HG02943 (cell line): ENCODE results near the gene PIMREG.

Experiments used
- ATAC-seq: cut with Tn5 transposase; IDR thresholded peaks from one replicate; pipeline ENCODE4 v1.9.1; 2021; ENCODE audit warnings: mild to moderate bottlenecking, low read depth, moderate library complexity; ENCODE audit not compliant: unreplicated experiment

Gene PIMREG

GRCh38 chr17:6443692-6444570 is at the start of gene PIMREG:
Gene PIMREG, plus strand, starts transcription at chr17:6444455. Its CDS starts 656 bp downstream, at chr17:6445111.
- peak; percentile 80 for ATAC-seq

GRCh38 chr17:6398955-6399354 is 45.3 kb upstream of the PIMREG start:
- no peak for ATAC-seq

DNA sequence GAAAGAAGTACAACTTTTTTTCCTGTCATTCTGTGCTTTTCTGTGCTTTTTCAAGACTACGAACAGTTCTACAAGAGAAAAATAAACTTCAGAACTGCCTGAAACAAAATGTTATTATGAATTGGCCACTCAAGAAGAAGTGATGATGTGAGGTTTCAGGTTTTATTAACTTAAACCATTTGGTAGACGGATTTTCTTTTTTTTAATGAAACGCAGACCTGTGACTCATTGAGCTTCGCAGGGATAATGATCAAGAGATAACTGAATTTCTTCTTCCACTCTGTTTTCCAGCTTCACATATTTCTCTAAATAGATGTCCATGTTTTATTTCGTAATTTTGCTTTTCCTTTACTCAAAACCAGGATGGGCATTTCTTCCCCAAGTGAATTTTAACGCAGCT is 42.0 kb upstream of the PIMREG start:
- ATAC-seq, result no peak

DNA sequence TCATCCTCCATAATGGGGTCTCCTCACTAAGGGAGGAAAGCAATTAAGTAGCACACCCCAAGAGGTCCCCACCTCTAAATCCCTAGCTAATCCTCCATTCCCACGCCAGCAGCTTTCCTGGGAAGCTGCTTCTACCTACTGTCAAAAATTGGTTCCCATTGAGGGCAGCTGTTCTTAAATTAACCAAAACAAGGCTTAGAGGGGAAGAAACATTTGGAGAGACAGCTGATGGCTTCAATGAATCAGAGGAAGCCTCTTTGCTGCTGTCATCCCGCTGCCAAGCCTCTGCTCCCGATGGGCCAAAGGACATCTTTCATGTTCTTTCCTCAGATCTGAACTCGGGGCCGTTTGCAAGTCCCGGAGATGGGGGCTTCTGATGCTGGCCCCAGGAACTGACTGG is 36.0 kb upstream of the PIMREG start:
- no peak for ATAC-seq

DNA sequence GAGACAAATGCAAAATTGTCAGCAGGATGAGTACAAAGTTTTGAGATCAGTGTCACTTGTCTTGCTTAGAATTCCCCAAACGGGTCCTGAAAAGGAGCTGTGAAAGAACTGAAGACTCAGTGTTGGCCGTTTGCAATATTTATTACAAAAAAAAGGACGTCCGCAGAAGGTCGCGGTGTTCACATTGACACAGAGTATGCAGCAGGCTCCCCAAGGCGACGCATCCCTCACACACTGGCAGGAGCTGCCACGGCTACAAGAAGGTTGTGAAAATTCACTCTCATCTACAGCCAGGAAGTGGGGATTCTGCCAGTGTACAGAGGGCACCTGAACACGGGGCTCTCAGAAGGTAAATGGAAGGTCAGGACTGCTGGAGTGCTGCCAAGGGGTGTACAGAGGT is 35.5 kb upstream of the PIMREG start:
- ATAC-seq, result no peak

GRCh38 chr17:6413065-6413464 is 31.2 kb upstream of the PIMREG start:
- no peak for ATAC-seq

DNA sequence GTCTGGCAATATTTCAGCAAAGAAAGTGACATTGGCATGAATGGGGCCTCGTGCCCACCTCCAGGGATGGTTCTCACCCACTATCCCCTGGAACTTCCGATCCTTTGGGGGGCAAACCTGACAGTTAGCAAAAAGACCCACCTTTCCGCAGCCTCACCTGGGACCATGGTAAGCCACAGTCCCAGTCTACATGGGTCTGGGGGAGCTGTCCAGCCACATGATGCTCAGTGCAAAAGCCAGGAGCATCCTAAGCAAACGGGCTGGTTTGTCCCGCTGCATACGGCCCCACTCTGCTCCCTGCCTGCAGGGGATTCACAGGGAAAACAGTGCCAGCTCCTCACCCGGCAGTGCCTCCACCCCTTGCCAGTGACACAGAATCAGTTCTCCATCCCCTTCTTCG is 28.6 kb upstream of the PIMREG start:
- ATAC-seq, result no peak

- no peak for ATAC-seq
Measured at GRCh38 chr17:6420173-6420641, 24.0 kb upstream of the PIMREG start.

- ATAC-seq, result no peak
Measured at GRCh38 chr17:6421700-6422604, 22.3 kb upstream of the PIMREG start.

GRCh38 chr17:6422654-6423241 is 21.5 kb upstream of the PIMREG start:
- no peak for ATAC-seq

DNA sequence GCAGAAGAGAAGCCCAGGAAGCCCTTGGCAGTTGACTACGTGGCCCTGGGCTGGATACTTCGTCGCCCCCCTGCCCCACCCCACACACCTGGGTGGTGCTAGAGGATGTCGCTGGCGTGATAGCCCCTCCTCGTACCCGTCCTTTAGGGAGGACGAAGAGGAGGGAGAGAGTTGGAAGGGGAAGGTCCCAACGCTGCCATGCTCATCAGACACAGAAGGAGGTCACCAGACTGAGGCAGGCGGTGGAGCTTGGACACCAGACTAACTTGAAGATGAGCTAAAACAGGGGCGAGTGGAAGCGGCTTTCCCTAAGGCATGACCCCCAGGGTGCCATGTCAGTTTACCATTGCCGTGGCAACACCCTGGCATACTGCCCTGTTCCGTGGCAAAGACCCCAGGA is 20.3 kb upstream of the PIMREG start:
- no peak for ATAC-seq

DNA sequence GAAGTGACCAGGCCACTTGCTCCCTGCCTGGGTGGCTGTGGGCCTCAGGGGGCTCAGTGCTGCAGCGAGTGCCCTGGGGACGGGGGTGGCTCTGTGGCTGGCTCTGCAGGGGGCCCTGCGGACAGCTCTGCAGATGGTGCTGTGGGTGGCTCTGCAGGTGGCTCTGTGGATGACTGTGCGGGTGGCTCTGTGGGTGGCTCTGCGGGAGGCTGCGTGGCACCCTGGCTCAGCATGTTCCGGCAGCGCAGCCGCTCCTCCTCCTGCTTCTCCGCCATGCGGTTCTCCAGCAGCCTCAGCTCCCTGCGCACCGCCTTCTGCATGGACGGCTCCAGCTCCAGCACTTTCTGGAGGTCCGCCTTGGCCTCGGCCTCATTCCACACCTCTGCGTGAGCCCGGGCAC is 18.8 kb upstream of the PIMREG start:
- ATAC-seq, result no peak

GRCh38 chr17:6426356-6427101 is 17.7 kb upstream of the PIMREG start:
- no peak for ATAC-seq

DNA sequence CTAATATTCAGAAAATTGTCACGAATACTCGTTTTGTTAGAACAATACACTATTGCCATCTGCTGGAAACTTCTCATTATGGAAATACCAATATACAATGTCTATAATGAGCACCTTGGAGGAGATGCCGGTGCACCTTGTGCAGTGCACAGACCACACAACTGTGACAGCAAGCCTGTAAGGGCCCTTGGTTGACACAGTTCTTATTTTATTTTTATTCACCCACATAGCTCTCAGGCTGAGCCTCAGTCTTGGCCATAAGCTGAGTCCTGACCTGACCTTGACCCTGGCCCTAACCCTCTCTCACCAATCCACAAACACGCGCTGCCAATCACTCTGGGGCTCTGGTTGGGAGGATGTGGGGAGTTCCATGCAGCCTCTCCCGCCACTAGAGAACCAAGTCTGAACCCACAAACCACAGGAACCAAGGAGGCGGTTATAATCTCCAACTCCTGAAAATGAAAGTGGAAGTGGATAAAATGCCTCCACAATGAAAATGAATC is 16.9 kb upstream of the PIMREG start:
- no peak for ATAC-seq

- ATAC-seq, result no peak
Measured at GRCh38 chr17:6428207-6428965, 15.9 kb upstream of the PIMREG start.

DNA sequence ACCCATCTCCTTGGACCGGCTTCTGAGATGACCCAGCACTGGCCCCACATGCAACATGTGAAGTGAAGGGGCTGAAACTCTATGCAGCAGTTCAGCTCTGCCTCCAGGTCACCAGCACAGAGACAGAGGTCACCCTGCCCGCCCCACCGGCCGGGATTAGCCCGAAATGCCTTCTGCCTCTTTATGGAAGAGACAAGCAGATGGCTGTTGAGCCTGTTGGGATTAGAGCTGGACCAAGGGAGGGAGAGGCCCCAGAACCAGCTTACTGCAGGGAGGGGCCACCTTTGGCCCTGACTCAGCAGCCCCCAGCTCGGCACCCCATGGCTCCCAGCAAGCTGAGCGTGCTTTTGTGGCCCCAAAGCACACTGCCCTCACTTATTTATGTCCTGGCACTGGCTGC is 15.0 kb upstream of the PIMREG start:
- no peak for ATAC-seq

DNA sequence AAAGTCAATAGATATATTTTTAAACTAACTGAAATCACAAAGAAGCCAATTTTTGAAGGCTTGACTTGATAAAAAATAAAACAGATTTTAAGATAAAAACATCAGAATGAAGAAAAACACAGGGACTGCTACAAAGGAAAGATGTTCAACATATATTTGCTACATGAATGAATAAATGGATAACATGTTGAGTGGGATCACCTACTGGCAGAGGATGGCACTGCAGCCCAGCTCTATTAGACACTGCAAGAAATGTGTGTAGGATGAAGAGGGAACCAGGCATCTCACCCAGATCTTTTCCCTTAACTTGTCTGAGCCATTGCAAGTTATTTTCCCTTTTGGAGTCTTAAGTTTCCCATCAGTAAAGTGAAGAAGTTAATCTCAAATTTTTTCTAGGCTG is 13.5 kb upstream of the PIMREG start:
- ATAC-seq, result no peak

- ATAC-seq, result no peak
Measured at GRCh38 chr17:6435051-6435450, 9.2 kb upstream of the PIMREG start, which contains the start of gene AIPL1. Gene AIPL1, minus strand, starts transcription at chr17:6435121. Its CDS starts 17 bp downstream, at chr17:6435104.

DNA sequence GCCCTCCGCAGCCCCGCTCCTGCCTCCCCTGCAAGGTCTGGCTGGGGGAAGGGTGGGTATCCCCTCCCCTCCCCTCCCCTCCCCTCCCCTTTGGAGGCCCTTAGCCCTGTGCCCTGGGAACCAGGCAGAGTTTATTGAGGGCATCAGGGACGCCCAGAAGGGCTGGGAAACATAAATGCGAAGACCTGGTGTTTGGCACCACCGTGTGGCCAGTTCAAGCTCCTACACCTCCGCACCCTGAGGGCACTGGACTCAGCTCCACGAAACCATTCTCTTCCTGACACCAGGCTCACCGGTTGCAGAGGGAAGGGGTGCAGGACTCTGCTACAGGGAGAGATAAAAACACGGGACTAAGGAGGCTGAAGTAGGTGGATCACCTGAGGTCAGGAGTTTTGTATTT is 8.3 kb upstream of the PIMREG start:
- ATAC-seq, result no peak
